ENCODE measurements around the gene KANK4.
A peak's percentile ranks its signal among the peaks of the same experiment; 100 is the strongest.

Gene KANK4

DNA sequence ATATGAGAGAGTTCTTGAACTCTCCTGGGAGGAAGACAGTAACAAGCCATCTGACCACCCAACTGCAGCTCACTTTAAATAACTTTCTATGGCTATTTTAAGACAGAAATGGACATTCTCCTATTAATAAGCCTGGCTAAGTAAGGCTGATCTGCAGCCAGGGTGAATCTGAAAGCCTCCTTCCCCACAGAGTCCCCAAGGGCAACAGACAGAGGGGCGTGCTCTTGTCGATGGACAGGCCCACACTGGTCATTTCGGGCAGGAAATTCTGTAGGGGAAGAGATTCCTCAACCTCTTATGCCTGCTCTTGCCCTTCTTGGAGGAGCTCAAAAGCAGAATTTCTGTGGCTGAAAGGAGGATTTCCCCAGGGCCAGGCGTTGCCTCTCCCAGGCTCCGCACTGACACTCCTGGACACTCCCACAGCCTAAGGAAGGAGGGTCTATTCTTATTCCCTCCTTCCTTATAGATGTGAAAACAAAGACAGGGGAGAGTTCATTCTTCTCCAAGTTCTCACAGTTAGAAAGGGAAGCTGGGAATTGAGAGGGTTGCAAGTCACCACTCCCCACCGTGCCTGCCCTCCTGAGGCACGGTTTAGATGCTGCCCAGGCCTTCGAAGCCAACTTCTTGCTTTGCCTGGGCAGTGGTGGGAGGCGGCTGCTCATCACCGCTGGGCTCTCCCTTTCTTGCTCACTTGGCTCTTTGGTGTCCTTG is 17.9 kb upstream of the KANK4 start:
- peak; percentile 10 for DNase-seq

DNA sequence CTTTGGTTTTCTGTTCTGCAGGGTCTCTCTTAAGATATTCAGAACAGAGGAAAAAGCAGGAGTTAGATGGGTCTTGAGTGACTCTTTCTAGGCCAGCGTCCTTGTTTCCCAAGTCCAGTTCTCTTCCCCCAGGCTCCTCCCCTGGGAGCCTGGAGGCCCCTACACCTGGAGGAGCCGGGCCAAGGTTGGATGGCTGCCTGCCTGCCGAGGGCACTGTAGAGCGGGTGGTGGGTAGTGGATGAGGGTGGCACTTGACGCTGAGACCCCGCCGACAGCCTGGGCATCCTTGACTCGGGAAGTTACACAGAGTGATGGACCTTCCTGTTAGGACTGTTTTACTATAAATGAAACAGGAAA is 17.4 kb upstream of the KANK4 start:
- no peak for DNase-seq

DNA sequence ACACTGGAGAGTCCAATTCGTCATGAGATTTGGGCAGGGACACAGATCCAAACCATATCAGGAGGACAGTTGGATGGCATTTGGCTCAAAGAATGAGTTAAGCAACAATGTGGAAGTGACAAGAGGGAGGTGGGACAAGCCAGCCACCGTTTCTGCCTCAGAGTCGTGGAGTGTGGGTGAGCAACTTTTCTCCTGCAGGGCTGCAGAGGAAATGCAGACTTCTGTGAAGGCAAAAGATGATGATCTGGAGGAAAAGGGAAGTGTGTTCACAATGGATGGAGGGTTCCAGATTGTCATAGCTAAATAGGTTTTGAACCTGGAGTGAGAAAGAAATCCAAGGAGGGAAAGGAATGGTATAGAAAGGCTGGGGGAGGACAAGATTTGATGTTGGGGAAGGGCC is 16.4 kb upstream of the KANK4 start:
- DNase-seq: no peak

DNA sequence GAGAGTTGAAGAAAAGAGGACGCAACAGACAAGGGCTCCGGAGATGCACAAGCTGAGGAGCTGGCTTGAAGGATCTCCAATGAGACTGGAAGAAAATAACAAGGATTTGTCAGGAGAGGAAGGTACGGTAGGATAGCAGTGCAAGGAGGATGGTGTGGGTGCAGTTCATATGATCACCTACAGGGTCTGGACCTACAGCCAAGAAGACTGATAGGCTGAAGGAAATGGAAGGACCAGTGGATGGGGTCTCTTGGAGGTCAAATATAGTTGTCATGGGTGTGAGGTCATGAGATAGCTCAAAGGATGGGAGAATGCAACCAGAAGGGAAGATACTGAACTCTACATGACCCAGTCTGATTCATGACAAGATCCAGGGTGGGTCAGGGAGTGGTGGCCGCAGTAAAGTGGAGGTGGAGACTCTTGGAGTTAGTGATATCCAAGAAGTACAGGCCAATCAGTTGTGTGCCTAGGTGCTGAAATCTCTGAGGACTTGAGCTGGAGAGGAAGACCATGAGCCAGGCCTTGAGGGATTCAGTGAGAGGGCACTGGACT is 15.3 kb upstream of the KANK4 start:
- DNase-seq: no peak

DNA sequence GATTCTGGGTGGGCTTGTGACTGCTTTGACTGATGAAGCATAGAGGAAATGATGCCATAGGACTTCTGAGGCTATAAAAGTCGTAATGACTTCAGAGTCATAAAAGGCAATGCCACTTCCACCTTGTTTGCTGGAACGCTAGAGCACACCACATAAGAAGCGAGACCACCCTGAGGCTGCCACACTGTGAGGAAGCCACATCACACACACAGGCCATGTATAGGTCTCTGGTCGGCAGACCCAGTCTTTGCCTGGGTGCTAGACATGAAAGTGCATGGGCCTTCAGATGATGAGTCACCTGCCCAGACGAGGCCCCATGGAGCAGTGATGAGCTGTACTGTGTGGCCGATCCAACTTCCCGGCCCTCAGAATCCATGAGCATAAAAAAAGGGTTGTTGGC is 14.2 kb upstream of the KANK4 start:
- DNase-seq: peak; percentile 62

DNA sequence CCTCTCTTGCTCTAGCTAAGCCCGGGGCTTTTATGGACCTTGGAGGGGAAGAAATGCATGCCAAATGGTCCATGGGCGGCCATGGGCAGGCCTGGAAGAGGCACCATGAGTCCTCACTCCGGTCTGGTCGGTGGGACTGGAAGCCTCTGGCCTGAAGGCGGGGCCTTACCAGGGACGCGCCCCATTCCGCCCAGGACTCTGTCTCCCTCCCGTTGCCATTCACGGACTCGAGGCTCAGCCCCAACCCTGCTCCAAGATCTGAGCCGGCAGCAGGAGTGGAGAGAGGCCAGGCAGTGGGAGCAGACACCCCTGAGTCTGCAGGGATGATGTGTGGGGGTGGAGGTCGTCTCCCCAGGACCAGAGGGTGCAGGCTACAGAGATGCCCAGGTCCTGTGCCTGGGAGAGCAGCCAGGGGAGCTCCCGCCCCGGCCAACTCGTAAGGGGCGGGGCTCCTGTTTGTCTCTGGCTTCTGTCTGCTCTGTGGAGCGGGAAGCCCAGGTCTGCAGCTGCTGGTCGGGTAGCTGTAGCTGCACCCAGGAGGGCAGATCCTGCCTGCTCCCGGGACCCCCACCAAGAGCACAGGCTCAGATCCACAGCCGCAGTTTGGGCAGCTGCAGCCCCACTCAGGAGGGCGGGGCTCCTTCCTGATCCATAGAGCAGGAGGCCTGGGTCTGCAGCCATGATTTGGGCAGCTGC is 8.3 kb upstream of the KANK4 start:
- DNase-seq: no peak

DNA sequence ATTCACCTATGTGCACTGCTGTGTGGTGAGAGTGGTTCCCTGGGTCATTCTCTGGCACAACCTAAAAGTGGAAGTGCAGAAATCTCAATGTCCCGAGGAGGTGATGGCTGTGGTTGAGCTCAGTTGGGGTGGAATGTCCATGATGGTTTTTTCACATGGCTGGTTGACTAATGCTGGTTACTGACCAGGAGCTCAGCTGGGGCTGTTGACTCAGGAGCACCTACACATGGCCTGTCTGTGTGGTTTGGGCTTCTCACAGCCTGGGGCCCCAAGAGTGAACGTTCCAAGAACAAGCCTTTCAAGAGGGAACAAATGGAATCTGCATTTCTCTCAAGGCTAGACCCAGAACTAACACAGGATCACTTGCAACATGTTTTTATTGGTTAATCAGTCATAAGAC is 6.4 kb upstream of the KANK4 start:
- DNase-seq: peak; percentile 77

DNA sequence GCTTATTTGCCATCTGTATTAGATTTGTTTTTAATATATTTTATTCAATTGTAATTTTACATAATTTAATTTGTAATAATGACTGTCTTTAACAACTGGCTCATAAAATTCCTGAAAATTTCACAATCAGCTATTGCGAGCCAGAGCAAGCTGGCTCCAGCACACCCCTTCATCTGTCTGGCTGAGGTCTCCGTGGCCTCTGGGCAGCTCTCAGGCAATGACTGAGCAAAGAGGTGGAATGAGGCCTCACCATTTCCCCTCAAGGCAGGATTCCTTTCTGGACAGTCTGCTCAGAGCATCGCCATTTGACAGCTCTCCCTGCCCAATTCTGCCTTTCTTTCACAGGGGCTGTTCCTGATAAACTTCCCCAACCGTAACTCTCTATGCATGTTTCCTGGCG is 5.8 kb upstream of the KANK4 start:
- DNase-seq: peak; percentile 72

DNA sequence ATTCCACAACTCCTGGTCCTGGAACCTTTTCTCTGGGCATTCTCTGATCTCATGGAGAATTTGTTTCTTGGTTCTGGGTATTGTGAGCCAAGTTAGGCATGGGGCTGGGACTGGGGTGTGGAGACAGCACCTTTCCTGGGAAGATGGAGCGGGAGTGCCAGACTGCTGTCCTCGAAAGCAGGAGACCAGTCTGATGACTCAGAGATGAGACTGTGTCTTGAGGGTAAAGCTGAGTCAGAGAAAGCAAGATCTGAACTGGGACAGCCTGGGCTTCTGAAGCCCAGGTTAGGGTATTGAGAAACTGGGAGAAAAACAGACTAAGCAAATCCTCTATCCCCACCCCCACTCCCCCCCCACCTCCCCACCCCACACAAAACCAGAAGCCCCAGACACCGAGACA is 2.2 kb upstream of the KANK4 start:
- DNase-seq: peak; percentile 89

DNA sequence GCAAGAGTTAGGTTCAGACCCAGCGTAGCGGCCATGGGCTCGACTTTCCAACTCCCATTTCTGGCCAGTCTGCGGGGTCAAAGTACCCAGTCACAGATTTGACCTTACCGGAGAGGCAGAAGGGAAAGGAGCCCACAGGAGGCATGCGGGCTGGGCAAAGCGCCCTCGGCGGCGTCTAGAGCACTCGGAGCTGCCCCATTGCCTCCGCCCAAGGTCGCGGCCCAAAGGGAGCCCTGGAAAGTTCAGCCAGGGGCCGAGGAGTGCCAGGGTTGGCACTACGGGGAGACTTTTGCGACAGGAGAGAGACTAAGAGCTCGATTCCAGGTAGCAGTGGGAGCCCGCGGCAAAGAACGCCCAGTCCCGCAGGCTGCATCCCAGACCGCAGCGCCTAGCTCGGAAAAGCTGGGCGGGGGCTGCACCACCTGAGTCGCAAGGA is 896 bp downstream of the KANK4 start:
- DNase-seq: no peak

DNA sequence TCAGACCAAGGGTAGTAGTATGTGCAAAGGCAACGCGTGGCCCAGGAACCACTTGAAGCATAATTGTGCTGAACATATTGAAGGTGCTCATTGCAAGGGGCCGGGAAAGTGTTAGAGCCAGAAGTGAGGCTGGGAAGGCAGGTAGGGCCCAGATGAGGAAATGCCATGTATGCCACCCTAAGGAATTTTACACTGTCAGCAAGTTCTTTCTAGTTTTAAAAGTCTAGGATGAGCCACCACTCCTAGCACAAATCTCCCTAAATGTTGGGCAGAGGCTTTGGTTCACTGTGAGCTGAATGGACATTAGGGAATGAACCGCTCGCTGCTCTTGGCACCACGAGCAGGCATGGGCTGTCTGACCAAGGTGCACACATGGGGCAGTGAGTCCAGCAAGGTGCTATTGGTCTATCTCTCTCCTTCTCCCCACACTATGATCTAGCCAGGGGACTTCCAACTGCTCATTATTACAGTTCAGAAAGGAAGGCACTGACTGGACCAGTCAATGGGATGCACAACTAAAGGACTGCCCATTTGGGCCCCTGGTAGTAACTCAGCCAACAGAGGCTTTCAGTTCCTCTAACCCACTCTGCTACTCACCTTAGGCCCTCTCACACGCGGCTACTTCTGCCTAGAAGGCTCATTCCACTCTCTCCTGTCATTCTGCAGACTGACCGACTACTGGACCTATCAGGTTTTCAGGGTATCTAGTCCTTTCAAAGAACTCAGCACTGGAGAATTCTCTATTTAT is 2.0 kb downstream of the KANK4 start:
- DNase-seq: no peak

DNA sequence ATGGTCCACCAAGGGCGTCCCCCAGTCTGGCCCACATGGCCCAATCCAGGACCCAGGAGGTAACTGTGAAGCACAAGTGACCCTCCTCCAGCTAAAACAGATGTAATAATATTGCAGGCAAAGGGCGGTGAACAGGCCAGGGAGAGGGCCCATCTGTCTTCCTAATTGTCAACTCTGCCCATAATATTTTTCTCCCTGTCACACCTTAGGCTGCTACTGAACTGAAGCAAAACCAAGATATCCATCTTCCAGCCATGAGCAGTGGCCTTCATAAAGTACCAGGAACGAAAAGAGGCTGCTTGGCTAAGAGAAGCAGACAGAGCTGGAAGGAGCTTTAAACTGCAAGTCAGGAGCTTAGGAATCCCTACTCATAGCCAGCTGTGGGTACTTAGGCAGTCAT is 3.1 kb downstream of the KANK4 start:
- DNase-seq: no peak

DNA sequence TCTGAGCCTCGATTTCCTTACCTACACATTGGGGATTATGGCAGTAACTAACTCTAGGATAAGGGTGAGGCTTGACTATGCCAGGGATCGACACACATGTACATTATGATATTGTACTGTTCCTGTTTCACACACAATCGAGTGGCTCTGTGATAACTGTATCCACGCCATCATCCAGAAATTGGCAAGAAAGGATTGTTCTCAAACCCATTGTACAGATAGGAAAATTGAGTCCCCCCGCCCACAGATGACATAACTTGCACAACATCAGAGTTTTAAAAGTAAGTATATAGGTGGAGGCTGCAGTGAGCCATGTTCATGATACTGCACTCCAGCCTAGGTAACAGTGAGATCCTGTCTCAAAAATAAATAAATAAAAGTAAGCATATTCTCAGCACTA is 3.8 kb downstream of the KANK4 start:
- no peak for DNase-seq

DNA sequence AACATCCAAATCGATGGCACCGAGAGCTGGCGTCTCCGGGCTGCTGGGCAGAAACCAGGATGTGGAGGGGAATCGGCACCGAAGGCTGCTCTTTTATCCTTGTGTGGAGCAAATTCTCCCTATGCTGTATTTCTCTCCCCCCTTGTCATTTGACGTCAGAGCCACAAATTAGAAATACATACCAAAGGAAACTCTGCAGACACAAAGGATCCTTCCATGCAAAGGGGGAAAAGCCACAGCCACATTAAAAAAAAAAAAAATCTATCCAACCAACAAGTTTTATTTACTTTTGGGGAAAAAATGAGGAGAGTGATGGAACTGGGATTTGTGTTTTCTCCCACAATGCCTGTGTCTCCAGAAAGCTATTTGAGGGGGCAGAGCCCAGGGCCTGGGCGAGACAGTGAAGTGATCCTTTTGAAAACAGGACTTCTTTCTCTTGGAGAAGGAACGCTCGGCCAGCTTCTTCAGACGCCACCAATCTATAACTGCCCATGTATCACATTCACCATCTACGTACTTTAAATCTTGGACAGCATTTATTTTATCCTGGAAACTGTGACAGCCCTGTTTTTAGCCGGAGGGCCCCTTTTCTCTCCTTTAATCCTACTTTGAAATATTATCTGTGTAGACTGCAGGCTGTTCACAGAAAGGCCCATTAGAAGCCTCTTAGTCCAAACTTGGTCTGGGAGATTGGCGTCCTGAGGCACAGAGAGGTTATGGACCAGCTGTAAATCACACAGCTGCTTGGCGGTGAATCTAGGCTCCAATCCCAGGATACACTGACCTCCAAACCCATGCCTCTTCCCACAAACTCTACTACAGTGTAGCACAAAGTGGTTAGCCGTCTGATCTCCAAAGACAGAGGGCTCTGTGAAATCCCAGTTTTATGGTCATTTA is 4.5 kb downstream of the KANK4 start:
- peak; percentile 62 for DNase-seq

DNA sequence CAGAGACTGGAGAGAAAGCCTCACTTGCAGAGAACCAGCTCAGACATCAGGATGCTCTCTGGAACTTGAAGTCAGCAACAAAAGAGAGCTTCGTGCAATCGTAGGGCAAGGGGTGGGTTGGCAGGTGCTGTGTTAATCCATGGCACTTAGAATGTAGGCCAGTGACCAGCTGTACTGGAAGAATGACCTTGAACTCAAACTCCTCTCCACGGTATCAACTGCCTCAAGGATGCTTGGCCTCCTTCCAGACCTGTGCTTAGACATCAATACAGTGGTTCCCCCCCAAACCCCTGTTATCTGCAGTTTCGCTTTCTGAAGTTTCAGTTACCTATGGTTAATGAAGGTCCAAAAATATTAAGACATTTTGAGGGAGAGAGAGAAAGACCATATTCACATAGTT is 6.5 kb downstream of the KANK4 start:
- no peak for DNase-seq

DNA sequence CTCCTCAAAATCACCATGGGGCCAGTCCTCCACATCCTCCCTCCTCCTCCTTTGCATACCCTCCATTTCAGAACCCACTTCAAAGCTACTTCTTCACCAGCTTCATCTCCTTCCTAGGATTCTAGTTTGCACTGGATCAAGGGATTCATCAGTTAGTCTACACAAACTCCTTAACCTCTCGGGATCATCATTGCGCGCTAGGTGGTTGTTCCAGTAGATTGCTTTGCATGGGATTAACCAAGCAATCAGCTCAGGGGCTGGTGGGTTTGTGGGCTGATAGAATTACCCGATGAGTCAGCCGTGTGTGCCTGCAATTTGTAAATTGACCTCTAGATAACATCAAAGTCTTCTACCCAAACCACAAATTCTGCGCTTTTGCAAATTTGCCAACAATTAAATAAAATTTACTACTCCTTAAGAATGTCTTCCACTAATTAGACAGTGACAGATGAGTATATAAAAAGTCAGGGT is 7.7 kb downstream of the KANK4 start:
- DNase-seq: peak; percentile 22

DNA sequence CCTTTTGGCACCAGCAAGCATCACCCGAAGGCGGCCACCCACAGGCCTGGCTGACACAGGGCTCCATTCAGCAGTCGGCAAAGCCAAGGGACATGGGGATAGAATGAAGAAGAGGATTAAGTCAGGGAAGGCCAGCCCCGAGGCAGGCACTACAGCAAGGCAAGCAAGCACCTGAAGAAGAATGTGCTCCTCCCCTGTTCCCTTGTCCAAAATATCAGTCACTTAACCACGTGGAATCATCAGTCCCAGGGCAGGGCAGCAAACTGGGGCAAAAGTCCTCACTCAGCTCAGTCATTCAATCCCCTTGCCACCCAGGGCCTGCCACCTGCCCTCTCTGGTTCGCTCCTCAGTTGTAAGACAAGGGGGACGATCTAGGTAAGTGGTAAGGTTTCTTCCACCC is 9.3 kb downstream of the KANK4 start:
- DNase-seq: no peak

DNA sequence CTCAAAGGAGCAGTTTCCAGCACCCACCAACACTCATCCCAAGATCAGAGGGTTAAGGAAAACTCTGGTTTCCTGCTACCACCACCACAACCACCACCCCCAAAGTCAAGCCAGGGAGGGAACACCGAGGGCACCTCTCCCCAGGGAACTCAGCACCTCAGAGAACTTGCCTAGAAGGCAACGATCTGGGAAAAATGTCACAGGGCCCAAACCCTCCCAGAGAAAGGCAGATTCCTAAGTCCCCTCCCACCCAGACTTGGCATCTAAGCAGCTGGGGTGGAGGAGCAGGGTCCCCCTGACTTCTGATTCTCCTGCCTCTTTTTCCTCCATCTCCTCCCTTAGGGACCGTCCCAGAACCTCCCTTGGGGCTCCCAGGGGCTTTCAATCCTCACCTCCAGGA is 10.6 kb downstream of the KANK4 start:
- no peak for DNase-seq

DNA sequence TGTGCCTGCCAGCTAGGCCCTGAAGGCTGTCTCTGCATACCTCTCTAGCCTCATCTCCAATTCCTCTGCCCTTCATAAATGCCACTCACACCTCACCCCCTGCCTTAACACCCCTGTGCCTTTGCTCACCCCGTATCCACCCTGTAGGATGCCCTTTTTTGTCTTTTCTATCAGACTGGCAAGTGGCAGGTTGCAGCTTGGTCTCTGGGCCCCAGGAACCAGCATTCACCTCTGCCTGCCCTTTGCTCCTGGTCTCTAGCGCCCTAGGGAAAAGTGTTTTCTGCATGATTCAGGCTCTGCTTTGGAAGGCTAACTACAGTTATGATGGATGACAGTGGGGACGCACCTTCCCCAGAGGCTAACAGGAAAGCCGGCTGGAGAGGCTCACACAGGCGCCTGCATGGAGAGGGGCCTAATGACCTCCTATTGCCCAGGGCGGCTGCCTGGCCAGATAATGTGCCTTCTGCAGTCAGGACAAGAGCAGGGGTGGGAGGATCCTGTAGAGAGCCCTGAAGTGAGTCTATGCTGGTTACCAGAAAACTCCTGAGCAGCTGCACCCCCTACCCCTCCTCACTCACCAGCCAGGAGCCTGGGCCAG is 11.2 kb downstream of the KANK4 start:
- DNase-seq: no peak

DNA sequence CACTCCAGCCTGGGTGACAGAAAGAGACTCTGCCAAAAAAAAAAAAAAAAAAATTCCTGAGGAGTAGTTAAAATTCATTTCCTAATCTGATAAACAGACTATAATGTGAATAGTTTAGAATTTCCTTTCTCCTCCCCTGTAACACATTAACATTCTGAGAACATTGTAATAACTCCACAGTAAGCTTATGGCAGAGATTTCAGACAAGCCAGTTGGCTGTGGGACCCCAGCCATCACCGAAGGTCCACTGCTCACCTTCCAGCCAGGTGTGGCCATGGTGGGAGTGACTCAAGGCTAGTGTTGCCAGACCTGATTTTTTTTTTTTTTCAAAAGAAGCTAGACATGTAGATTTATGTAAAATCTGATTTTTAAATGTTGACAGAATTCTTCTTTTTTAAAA is 11.8 kb downstream of the KANK4 start:
- no peak for DNase-seq

DNA sequence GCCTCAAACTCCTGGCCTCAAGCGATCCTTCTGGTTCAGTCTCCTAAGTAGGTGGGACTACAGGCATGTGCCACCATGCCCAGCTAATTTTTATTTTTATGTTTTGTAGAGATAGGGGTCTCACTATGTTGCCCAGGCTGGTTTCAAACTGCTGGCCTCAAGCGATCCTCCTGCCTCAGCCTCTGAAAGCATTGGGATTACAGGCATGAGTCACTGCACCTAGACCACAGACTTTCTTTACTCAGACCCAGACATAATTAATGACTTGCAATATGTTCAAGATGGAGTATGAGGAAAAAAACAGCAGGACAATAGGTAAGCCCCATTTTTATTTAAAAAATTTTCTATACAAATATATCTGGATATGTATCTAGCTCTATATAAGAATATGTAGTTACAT is 13.2 kb downstream of the KANK4 start:
- no peak for DNase-seq

DNA sequence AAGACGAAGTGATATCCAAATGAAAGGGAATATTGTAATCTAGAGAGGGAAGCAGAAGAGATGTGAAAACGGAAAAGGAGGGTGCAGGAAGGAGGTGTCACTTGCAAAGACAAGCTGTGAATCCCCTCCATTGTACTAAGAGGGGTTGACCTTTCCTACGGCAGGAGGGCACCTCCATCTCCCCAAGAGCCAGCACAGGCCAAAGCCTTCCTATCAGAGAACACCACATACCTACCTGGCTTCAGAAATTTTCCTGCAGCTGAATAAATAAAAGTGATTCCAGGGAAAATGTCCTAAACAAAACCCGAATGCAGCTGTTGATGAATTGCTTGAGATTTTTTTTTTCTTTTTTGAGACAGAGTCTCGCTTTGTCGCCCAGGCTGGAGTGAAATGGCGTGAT is 14.3 kb downstream of the KANK4 start:
- DNase-seq: no peak

All from fibroblast of skin of right biceps (primary cell).